GM21390 (cell line): ENCODE data around the gene CDKAL1.

ENCODE experiments used
- ATAC-seq: cut with Tn5 transposase; IDR thresholded peaks from one replicate; pipeline ENCODE4 v1.9.1; 2021; ENCODE audit not compliant: unreplicated experiment

The CDKAL1 gene

GRCh38 chr6:20670750-20671149 is 136.5 kb downstream of the CDKAL1 start:
- no peak for ATAC-seq

DNA sequence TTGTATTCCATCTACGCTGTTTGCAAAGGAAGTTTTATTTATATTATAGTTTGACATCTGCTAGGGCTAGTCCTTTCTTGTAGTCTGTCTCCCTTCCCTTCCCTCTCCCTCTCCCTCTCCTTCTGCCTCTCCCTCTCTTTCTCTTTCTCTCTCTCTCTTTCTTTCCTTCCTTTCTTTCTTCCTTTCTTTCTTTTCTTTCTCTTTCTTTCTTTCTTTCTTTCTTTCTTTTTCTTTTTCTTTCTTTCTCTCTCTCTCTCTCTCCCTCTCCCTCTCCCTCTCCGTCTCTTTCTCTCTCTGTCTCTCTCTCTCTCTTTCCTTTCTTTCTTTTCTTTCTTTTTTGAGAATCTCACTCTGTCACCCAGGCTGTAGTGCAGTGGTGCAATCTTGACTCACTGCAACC is 137.8 kb downstream of the CDKAL1 start:
- no peak for ATAC-seq

DNA sequence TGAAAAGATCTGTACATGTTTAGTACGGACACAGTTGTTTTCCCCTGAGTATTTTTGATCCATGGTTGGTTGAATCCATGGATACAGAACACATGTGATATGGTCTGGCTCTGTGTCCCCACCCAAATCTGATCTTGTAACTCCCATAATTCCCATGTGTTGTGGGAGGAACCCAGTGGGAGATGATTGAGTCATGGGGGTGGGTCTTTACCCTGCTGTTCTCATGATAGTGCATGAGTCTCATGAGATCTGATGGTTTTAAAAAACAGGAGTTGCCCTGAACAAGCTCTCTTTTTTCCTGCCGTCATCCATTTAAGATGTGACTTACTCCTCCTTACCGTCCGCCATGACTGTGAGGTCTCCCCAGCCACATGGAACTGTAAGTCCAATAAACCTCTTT is 139.2 kb downstream of the CDKAL1 start:
- ATAC-seq = no peak

DNA sequence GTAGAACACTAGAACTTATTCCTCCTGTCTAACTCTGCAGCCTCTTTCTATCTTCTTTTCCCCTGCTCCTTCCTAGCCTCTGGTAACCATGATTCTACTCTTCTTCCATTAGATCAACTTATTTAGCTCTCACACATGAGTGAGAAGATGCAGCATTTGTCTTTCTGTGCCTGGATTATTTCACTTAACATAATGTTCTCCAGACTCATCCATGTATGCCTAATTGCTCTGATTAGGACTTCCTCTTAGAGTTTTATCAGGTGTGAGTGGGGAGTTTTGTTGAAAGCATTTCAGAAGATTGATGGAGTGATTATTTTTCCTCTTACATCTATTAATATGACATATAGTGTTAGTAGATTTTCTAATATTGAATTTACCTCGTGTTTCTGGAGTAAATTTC is 140.4 kb downstream of the CDKAL1 start:
- no peak for ATAC-seq

GRCh38 chr6:20678831-20679352 is 144.6 kb downstream of the CDKAL1 start:
- no peak for ATAC-seq

GRCh38 chr6:20680697-20681165 is 146.5 kb downstream of the CDKAL1 start:
- ATAC-seq = peak; percentile 78

DNA sequence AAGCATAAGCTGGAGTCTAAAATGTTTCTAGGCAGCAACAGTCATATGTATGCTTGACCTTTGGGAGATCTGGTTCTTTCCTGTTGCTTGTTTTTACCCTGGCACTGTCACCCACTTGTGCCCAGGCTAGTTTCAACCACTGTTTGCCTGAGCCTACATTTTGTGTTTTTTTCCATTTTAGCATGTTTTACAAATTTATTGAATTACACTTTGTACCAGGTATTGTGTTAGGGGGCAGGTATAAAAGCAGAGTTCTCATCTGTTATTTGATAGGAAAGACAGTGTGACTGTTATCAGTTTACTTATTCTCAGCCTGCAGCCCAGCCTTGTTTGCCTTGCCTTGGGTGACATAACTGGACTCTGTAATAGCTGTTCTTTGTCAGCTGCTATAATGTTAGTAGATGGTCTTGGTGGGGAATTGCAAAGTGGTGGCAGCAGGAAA is 147.0 kb downstream of the CDKAL1 start:
- peak; percentile 34 for ATAC-seq

DNA sequence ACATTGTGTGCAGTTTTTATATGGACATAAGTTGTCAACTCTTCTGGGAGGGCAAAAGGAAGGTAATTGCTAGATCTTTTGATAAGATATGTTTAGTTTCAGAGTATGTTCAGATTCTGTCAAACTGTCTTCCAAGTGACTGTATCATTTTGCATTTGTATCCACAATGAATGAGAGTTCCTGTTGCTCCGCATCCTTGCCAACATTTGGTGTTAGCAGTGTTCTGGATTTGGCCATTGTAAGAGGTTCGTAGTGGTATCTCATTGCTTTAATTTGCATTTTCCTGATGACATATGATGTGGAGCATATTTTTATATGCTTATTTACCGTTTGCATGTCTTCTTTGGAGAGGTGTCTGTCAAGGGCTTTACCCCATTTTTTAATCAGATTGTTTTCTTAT is 150.2 kb downstream of the CDKAL1 start:
- no peak for ATAC-seq

- no peak for ATAC-seq
These were observed 151.9 kb downstream of the CDKAL1 start for GRCh38 chr6:20686142-20686541.

DNA sequence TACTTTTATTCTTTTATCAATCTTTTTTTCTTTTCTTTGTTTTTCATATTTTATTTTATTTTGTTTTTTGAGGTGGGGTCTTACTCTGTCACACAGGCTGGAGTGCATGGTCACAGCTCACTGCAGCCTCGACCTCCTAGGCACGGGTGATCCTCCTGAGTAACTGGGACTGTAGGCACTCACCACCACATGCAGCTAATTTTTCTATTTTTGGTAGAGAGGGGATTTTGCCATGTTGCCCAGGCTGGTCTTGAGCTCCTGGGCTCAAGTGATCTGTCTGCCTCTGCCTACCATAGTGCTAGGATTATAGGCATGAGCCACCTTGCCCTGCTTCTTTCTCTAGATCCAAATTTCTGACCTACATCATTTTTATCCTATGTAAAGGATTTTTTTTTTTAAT is 153.2 kb downstream of the CDKAL1 start:
- no peak for ATAC-seq

DNA sequence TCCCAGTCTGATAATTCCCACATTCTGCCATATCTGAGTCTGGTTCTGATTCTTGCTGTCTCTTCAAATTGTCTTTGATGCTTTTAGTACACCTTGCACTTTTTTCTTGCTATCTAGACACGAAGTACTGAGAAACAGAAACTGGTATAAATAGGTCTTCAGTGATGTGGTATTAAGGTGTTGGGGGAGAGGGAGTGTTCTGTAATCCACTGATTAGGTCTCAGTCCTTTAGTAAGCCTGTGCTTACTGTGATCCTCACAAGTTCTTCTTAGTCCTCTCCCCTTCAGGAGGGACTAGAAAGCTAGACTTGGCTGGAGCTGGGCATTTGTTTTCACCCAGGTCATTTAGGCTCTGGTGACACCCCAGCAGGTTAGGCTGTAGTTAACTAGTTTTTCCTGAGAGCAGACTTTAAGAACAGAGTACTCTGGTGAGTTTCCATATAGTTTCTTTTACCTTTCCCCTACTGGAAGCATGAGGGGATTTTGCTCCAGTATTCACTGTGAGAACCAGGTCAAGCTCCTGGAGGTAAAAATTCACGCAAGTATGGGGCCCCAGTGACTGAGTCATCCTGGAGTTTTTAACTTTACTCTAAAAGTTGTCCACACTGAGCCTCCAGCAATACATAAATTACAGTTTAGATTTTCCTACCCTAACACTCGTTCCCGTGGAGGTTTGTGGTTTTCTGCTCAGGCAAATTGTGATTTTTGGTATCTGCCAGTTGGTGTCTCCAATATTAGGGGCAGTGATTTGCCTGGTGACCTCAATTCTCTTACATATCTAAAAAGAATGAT is 154.6 kb downstream of the CDKAL1 start:
- ATAC-seq = peak; percentile 93

- ATAC-seq = no peak
These were observed 156.9 kb downstream of the CDKAL1 start for GRCh38 chr6:20691185-20691584.

GRCh38 chr6:20692023-20692422 is 157.8 kb downstream of the CDKAL1 start:
- no peak for ATAC-seq

DNA sequence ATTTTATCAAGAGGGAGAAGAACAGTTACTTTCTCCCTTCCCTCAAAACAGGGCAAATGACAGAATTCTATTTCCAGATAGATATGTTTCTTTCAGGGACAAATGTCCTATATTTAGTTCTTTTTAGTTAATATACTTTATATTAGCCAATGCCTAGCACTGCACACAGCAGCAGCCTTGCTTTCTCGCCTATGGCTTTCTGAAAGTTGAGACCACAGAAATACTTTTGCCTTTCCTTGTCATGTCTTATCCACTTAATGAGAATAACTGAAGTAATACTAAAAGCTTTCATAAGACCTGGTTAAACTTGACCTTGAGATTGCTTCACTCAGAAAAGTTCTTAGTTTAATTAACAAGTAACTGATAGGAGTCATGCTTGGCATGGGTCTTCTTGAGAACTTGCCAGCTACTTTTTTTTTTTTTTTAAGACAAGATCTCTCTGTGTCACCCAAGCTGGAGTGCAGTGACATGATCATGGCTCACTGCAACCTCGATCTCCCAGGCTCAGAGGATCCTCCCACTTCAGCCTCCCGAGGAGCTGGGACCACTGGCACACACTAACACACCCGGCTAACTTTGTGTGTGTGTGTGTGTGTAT is 159.3 kb downstream of the CDKAL1 start:
- no peak for ATAC-seq

GRCh38 chr6:20696676-20697075 is 162.4 kb downstream of the CDKAL1 start:
- no peak for ATAC-seq

DNA sequence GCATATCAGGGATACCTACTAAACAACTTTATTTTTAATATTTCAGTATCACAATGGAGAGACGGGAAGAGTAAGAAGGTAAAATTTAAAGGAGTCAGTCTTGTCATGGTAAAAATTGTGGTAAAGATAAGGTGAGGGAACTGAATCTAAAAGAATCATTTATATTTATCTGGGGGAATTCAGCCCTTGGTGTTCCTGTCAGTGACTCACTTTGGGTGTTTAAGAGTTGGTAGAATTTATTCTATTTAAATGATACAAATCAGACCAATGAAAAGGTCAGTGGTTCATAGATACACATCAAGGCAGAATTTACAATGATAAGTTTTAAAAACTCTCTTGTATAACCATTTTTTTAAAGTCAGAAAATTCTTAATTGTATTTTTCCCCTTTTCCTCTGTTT is 164.4 kb downstream of the CDKAL1 start:
- ATAC-seq = no peak

DNA sequence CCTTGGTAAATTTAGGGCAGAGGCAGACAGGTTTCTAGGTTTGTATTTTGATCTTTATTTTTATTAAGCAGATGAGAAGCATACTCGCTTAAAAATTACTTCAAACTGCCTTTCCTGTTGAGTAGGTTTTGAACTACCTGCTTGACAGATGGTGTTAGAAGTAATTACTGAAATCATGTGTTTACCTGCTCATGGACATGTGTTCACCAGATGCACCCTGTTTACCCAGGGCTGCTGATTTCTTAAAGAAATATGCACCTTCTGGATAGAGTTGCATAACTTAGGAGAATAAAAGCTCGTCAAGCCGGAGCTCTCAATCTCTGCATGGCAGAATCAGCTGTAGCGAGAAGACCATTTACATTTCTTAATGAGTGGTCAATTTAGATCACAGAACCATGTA is 165.1 kb downstream of the CDKAL1 start:
- ATAC-seq = no peak

DNA sequence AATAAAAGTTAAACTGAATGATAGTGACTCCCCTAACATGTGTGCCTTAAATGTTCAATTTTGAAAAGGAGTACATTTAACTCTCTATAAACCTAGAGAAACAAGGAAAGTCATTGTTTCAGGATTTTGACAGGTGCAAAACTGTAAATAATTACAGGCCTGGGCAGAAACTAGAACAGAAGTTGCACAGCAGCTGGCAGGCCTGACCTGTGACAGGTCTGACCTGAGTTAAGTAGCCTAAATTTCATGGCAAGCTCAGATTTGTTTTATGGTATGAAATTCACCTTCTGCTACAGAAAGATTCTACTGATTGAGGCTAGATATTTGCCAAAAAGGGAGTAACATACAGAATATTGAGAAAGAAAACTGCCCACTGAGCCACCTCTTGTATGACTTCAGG is 166.1 kb downstream of the CDKAL1 start:
- ATAC-seq = no peak

DNA sequence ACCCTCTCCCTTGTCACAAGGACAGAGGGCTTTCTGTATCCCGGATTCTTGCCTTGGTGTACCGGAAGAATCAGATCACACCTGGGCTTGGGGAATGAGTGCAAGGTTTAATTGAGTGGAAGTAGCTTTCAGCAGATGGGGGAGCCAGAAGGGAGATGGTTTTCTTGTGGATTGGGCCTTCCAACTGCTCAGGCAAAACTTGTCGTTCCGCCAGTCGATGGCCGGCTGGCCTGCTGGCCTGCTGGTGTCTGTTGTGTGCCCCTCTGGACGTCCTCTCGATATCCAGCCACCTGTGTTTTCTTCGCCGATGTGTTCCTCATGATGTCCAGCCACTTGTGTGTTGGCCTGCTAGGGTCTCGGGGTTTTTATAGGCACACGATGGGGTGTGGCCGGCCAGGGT is 168.1 kb downstream of the CDKAL1 start:
- ATAC-seq = no peak

DNA sequence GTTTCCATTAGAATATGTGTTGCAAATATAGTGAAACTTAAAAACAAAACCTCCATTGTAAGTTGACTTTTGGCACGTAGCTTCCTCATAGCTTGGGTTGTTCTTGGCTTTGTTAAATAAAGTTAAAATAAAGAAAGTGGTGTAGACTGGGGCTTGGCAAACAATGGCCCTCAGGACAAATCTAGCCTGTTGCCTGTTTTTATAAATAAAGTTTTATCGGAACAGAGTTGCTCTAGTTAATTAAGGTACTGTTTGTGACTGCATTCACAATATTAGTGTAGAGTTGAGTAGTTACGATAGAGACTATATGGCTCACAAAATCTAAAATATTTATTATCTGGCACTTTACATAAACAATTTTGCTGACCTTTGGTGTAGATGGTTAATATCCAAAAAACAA is 168.8 kb downstream of the CDKAL1 start:
- no peak for ATAC-seq

DNA sequence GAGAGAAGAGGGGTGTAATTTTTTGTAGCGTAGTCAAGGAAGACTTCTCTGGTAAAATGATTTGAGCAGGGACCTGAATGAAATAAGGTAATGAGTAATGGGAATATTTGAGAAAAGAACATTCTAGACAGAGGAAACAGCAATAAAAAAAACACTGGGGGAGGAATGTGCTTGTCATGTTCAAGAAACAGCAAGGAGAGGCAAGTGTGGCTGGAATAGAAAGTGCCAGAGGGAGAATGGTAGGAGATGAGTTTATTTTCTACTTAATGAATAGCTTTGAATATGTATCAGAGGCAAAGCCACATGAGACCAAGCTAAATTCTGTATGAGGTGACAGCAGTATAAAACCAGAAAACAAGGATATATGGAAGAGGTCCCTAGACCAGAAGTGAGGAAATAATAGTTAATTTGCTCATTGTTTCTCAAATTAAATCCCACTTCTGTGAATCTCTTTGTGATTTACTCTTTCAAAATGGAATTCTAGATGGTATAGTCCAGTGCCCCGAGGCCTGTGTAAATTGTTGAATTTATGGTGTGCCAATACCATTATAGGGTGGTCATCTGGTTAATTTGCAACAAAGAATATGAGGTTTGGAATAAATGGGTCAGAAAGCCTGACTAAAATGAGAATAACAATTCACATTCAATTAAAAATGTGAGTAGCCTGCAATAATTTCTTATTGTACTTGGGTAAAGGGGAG is 170.2 kb downstream of the CDKAL1 start:
- ATAC-seq = no peak

DNA sequence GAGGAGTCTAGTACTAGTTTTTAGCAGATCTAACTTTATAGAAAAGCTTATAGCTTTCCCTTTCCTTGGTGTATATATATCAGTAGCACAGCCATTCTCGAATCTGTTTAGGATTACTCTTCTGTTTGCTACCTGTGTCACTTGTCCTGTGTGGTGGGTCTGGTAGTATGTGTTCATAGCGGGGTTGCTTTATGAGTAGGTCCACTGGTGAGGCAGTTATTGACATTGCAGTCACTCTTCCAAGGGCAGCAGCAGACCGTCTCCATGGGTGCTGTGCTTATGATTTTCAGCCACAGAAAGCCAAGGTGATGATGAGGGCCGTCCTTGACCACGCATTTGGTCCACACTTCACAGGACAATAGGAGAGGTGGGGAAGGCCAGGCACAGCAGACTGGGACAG is 171.5 kb downstream of the CDKAL1 start:
- no peak for ATAC-seq
